Fibroblast of mammary gland (primary cell): ENCODE measurements around the gene SUDS3.

Experiments
- DNase-seq: peaks from one replicate; pipeline ENCODE4 v3.0.0-alpha.2; 2010; ENCODE audit warnings: low read depth
- H3K4me3 ChIP-seq: 2 replicates; pipeline ENCODE4 v1.5.1; 2011; ENCODE audit warnings: low read depth, mild to moderate bottlenecking, low read length, moderate library complexity; ENCODE audit not compliant: control insufficient read depth
- TF ChIP-seq, protein P1 (sequence below): conservative IDR thresholded peaks from 2 replicates; pipeline ENCODE4 v1.5.1; 2011; ENCODE audit warnings: low read depth, low read length, inconsistent platforms; ENCODE audit not compliant: control insufficient read depth, insufficient read depth

SUDS3 gene

DNA sequence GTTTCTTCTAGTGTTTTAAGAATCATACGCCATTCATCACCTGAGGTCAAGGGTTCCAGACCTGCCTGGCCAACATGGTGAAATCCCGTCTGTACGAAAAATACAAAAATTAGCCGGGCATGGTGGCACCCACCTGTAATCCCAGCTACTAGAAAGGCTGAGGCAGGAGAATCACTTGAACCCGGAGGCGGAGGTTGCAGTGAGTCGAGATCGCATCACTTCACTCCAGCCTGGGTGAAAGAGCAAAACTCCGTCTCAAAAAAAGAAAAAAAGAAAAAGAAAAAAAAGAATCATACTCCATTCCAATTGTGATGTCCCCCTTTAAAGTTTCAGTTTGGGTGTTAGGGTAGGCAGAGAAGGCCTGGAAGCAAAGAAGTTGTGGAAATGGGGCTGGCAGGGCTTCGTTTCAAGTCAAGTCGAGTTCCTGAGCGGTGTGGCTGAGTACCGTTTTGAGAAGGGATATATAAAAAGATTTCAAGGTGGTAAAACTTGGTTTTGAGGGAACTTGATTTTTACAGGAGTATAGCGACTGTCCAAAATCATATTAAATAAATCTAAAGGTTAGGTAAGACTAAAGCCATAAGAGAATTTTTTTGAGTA is 2.1 kb upstream of the SUDS3 start:
- no peak for DNase-seq
- no peak overlapping the region for H3K4me3 ChIP-seq
- TF ChIP-seq, protein P1, sequence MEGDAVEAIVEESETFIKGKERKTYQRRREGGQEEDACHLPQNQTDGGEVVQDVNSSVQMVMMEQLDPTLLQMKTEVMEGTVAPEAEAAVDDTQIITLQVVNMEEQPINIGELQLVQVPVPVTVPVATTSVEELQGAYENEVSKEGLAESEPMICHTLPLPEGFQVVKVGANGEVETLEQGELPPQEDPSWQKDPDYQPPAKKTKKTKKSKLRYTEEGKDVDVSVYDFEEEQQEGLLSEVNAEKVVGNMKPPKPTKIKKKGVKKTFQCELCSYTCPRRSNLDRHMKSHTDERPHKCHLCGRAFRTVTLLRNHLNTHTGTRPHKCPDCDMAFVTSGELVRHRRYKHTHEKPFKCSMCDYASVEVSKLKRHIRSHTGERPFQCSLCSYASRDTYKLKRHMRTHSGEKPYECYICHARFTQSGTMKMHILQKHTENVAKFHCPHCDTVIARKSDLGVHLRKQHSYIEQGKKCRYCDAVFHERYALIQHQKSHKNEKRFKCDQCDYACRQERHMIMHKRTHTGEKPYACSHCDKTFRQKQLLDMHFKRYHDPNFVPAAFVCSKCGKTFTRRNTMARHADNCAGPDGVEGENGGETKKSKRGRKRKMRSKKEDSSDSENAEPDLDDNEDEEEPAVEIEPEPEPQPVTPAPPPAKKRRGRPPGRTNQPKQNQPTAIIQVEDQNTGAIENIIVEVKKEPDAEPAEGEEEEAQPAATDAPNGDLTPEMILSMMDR: no peak

DNA sequence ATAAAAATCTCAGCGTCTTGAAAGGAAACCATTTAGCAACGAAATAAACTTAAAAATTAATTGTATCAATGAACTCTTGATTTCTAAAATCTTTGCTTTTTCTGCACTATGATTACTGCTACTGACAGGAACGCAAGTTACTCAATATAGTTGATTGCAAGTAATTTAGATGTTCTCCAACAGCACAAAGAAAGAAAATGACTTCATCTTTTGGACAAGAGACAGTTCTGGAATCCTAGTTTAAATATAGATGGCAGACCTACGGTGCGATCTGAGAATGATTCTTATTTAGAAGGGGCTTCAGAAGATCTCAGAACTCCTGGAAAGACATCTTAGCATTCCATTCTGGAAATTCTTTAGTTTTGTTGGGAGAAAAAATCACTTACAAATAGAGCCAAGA is 1.4 kb upstream of the SUDS3 start:
- H3K4me3 ChIP-seq: peak overlapping the region; percentile 67
- TF ChIP-seq, protein P1: no peak
- peak; percentile 81 for DNase-seq

DNA sequence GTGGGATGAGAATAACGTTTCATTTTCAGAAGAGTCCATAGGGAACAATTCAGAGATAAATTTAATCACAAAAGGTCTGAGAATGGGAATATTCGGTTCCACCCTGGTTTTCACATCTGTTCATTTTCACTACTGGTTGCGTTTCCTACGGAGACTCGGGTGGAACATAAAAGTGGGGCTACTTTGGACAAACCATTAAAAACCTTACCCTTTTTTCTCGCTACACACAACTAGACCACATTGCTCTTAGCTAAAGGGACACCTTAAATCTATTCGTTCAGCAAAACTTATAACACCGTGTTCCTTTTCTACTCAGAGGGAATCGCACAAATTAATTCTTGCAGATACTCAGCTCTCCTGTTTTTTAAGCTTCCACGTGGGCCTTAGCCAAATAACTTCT is 1.0 kb upstream of the SUDS3 start:
- H3K4me3 ChIP-seq: peak overlapping the region; percentile 67
- TF ChIP-seq, protein P1: no peak
- no peak for DNase-seq

DNA sequence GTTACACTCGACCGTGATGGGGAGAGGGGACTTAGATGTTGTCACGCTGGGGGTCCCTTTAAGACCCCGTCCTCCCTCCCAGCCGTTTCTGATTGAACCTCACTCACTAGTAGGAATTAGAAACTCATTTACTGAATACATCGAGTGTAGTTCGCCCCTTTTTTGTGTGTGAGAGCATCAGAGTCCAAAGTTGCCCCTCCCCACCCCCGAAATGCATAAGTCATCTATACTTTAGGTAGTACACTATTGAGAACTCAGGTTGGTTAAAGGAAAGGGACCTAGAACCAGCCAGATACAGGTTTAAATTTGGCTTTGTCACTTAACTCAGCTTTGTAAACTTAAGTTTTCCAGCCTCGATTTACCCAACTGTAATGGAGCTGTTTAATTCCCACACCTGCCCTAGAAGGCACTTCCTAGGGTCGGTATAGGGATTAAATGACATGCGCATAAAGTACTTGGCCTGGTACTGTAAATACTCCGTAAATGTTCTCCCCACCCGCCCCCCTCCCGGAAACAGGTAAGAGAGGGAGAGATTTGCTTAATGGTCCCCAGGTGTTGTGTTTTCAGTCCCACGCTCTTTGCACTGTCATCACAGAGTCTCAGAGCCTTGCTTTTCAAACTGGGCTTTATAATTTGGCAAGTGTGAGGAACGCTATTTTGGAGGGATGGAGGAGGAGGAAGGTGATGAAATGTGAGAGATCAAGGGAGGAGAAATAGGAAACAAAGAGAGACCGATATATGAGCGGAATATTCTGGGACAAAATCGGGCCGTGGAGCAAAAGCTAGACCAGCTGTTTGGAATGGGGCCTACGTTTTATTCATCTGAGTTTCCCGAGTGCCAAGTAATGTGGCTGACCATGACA is 897 bp downstream of the SUDS3 start:
- DNase-seq: no peak
- H3K4me3 ChIP-seq: peak overlapping the region; percentile 67
- TF ChIP-seq, protein P1: no peak

DNA sequence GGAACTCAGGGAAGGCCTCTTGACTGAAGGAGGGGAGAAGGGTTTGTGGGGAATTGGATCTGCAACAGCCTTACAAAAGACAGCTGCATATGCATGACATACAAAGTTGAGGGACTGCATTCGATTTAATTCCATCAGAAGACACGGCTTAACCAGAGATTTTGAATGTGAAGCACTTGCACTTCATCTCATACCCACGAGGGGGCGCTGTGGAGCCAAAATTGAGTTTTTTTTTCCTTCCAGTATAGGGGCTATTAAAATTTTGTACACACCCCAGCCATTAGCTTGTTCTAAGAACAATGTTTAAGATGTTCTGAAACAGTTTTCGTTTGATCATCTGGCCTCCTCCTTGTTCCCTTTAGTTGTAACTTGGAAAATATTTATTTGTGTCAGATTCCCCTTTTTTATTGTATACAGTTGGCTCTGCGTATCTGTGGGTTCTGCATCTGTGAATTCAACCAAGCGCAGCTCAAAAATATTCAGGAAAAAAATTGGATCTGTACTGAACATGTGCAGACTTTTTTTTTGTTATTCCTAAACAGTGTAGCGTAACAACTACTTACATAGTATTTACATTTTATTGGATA is 1.6 kb downstream of the SUDS3 start:
- peak overlapping the region; percentile 67 for H3K4me3 ChIP-seq
- TF ChIP-seq, protein P1: peak; percentile 94
- peak; percentile 60 for DNase-seq

DNA sequence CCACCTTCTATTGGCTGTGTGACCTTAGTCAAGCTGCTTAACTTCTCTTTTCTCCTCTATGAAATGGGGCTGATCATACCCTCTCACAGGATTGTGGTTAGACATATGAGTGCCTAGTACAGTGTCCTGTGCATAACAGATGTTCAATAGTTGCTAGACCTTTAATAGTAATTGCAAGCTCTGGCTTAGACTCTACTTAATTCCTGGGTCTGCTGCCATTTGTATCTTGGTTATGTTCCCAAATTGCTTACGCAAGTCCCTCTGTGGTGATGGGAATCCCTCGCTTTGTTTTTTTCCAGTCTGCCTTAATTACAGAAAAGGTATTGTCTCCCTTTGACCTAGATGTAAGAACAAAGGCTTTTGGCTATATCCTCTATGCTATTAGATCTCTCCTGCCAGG is 15.1 kb downstream of the SUDS3 start:
- TF ChIP-seq, protein P1: no peak
- peak; percentile 47 for DNase-seq
- H3K4me3 ChIP-seq: no peak overlapping the region
